Parathyroid adenoma (tissue), 2 donors: Measurements from ENCODE around the gene CTPS1.

Experiments used
- H2AFZ ChIP-seq: fragments of 300-600 bp; sonication (generic); one replicate; pipeline ENCODE4 v1.7.0; 2017; ENCODE audit warnings: antibody characterized with exemption, mild to moderate bottlenecking
- H3K27ac ChIP-seq: fragments of 300-600 bp; sonication (generic); one replicate; pipeline ENCODE4 v1.7.0; 2017
- H3K27me3 ChIP-seq: fragments of 300-600 bp; sonication (generic); one replicate; pipeline ENCODE4 v1.7.0; 2017; ENCODE audit warnings: low read length; ENCODE audit not compliant: control insufficient read depth, insufficient read depth
- H3K36me3 ChIP-seq: fragments of 300-600 bp; sonication (generic); one replicate; pipeline ENCODE4 v1.7.0; 2017; ENCODE audit warnings: low read length; ENCODE audit not compliant: control insufficient read depth, insufficient read depth
- H3K4me1 ChIP-seq: fragments of 300-600 bp; sonication (generic); one replicate; pipeline ENCODE4 v1.7.0; 2017; ENCODE audit warnings: control low read depth
- H3K4me2 ChIP-seq: fragments of 300-600 bp; sonication (generic); one replicate; pipeline ENCODE4 v1.7.0; 2017; ENCODE audit warnings: low read length
- H3K4me3 ChIP-seq: fragments of 300-600 bp; sonication (generic); one replicate; pipeline ENCODE4 v1.7.0; 2017; ENCODE audit warnings: low read depth, low read length
- H3K79me2 ChIP-seq: fragments of 300-600 bp; sonication (generic); one replicate; pipeline ENCODE4 v1.7.0; 2017; ENCODE audit warnings: control low read depth
- H3K9ac ChIP-seq: fragments of 300-600 bp; sonication (generic); one replicate; pipeline ENCODE4 v1.7.0; 2017; ENCODE audit warnings: mild to moderate bottlenecking
- H3K9me3 ChIP-seq: fragments of 300-600 bp; sonication (generic); one replicate; pipeline ENCODE4 v1.7.0; 2017; ENCODE audit warnings: low read length; ENCODE audit not compliant: control insufficient read depth
- CTCF ChIP-seq: fragments of 300-600 bp; sonication (generic); IDR thresholded peaks from one replicate; pipeline ENCODE4 v1.7.0; 2017; ENCODE audit warnings: antibody characterized with exemption, mild to moderate bottlenecking
- donor health status: primary hyperparathyroidism.

CTPS1 gene

GRCh38 chr1:40965531-40965930, 14.0 kb upstream of the CTPS1 start:
- Histone ChIP-seq H3K4me2 (no peak overlapping the region), H3K27ac (no peak overlapping the region), H3K4me1 (no peaks in the 10 kb centered on the region), H3K9ac (no peak overlapping the region), H3K4me3 (no peak overlapping the region), H3K36me3 (no peaks in the 10 kb centered on the region), H3K9me3 (no peaks in the 10 kb centered on the region), H3K79me2 (no peaks in the 10 kb centered on the region), H2AFZ (no peak overlapping the region), H3K27me3 (no peaks in the 10 kb centered on the region)
- TF ChIP-seq CTCF, result no peak

- Histone ChIP-seq H3K4me2 (no peak overlapping the region), H3K27ac (no peak overlapping the region), H2AFZ (no peak overlapping the region), H3K4me1 (no peaks in the 10 kb centered on the region), H3K36me3 (no peaks in the 10 kb centered on the region), H3K27me3 (no peaks in the 10 kb centered on the region), H3K9me3 (no peaks in the 10 kb centered on the region), H3K4me3 (no peak overlapping the region), H3K9ac (no peak overlapping the region), H3K79me2 (no peaks in the 10 kb centered on the region)
- no peak for TF ChIP-seq CTCF
These were observed 13.1 kb upstream of the CTPS1 start for GRCh38 chr1:40966417-40966816.

- no peak overlapping the region for H3K9ac ChIP-seq
- H3K27me3 ChIP-seq, result no peaks in the 10 kb centered on the region
- H3K4me1 ChIP-seq, result no peaks in the 10 kb centered on the region
- H3K36me3 ChIP-seq, result no peaks in the 10 kb centered on the region
- no peak overlapping the region for H3K4me2 ChIP-seq
- H3K27ac ChIP-seq, result no peak overlapping the region
- H2AFZ ChIP-seq, result no peak overlapping the region
- no peaks in the 10 kb centered on the region for H3K79me2 ChIP-seq
- no peaks in the 10 kb centered on the region for H3K9me3 ChIP-seq
- no peak overlapping the region for H3K4me3 ChIP-seq
- TF ChIP-seq CTCF, result no peak
These were observed 10.1 kb upstream of the CTPS1 start for GRCh38 chr1:40969445-40969844.

- no peak for TF ChIP-seq CTCF
- Histone ChIP-seq H3K9ac (no peak overlapping the region), H3K4me2 (no peak overlapping the region), H2AFZ (no peak overlapping the region), H3K4me1 (no peaks in the 10 kb centered on the region), H3K27me3 (no peaks in the 10 kb centered on the region), H3K79me2 (no peaks in the 10 kb centered on the region), H3K9me3 (no peaks in the 10 kb centered on the region), H3K27ac (no peak overlapping the region), H3K4me3 (no peak overlapping the region), H3K36me3 (no peaks in the 10 kb centered on the region)
These were observed 7.5 kb upstream of the CTPS1 start for GRCh38 chr1:40971966-40972365.

- H3K27ac ChIP-seq, result no peak overlapping the region
- no peaks in the 10 kb centered on the region for H3K36me3 ChIP-seq
- no peak overlapping the region for H2AFZ ChIP-seq
- H3K27me3 ChIP-seq, result no peaks in the 10 kb centered on the region
- no peak overlapping the region for H3K4me2 ChIP-seq
- no peak for TF ChIP-seq CTCF
- no peak overlapping the region for H3K4me3 ChIP-seq
- no peaks in the 10 kb centered on the region for H3K79me2 ChIP-seq
- H3K9me3 ChIP-seq, result no peaks in the 10 kb centered on the region
- no peaks in the 10 kb centered on the region for H3K4me1 ChIP-seq
- H3K9ac ChIP-seq, result no peak overlapping the region
These were observed 5.6 kb upstream of the CTPS1 start for GRCh38 chr1:40973912-40974311.
